ENCODE measurements around the gene PCDHGA8.
A peak's percentile ranks its signal among the peaks of the same experiment; 100 is the strongest.
"Not testable (repeated sequence)": the region's sequence is repeated elsewhere in the genome, so short reads cannot be mapped to it uniquely, and the experiment has no call there.

PCDHGA8 gene

DNA sequence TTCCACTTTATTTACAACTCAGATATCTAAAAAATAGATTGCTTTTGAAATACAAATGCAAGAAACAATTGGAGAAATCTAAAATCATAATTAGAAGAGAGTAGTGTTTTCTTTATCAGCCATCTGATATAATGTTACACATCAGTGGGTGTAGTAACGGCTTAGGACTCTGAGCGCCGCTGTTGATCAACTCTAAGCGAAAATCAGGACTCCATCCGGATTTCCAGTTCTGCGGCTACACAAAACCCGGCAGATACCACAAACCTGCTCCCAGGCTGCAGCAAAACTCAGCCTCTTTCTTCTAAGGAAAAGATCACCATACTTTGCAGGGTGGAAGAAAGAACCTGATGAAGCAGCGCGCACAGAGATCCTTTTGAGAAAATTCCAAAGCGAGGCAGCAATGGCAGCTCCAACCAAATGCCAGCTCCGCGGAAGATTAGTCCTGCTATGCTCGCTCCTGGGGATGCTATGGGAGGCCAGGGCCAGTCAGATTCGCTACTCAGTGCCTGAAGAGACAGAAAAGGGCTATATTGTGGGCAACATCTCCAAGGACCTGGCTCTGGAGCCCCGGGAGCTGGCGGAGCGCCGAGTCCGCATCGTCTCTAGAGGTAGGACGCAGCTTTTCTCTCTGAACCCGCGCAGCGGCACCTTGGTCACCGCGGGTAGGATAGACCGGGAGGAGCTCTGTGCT is 10.3 kb downstream of the PCDHGA8 start, which contains the start of gene PCDHGA9:
TSS of gene PCDHGA9 (plus strand) at position 226 of the 691 bp plus-strand sequence. CDS start at position 401, 175 bp downstream.
- DNase-seq (ENCODE audit: low read depth in 3 of 3) = no peak

DNA sequence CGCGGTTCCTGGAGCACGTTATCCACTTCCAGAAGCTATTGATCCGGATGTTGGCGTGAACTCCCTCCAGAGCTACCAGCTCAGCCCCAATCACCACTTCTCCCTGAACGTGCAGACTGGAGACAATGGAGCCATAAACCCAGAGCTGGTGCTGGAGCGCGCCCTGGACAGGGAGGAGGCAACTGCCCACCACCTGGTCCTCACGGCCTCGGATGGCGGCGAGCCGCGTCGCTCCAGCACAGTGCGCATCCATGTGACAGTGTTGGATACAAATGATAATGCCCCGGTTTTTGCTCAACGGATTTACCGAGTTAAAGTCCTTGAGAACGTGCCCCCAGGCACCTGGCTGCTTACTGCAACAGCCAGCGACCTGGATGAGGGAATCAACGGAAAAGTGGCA is 11.0 kb downstream of the PCDHGA8 start:
- no peak for DNase-seq (ENCODE audit: low read depth in 3 of 3)

DNA sequence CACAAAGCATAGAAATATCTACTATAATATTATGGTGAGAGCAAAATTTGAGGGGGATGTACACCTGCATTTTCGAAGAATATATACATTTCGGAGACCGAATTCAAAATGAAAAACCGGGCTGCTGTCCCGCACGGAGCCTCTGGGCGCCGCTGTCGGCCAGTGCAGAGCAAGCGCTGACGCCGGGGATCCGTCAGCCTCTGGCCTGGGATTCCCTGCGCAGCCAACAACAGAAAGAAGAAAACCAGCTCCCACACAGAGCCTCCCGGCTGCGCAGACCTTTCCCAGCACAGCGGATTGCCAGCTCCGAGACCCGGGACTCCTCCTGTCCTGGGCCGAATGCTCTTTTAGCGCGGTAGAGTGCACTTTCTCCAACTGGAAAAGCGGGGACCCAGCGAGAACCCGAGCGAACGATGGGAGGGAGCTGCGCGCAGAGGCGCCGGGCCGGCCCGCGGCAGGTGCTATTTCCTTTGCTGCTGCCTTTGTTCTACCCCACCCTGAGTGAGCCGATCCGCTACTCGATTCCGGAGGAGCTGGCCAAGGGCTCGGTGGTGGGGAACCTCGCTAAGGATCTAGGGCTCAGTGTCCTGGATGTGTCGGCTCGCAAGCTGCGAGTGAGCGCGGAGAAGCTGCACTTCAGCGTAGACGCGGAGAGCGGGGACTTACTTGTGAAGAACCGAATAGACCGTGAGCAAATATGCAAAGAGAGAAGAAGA is 15.5 kb downstream of the PCDHGA8 start, which contains the start of gene PCDHGB6:
TSS of gene PCDHGB6 (plus strand) at position 232 of the 716 bp plus-strand sequence. CDS start at position 414, 182 bp downstream.
- not testable (repeated sequence) for DNase-seq (ENCODE audit: low read depth in 3 of 3)

DNA sequence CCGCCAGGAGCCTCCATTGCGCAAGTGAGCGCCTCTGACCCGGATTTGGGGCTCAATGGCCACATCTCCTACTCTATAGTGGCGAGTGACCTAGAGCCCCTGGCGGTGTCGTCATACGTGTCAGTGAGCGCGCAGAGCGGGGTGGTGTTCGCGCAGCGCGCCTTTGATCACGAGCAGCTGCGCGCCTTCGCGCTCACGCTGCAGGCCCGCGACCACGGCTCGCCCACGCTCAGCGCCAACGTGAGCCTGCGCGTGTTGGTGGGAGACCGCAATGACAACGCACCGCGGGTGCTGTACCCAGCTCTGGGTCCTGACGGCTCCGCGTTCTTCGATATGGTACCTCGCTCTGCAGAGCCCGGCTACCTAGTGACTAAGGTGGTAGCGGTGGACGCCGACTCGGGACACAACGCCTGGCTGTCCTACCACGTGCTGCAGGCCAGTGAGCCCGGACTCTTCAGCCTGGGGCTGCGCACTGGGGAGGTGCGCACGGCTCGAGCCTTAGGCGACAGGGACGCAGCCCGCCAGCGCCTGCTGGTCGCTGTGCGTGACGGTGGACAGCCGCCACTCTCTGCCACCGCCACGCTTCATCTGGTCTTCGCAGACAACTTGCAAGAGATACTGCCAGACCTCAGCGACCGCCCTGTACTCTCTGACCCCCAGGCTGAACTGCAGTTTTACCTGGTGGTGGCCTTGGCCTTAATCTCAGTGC is 17.3 kb downstream of the PCDHGA8 start:
- no peak for DNase-seq (ENCODE audit: low read depth in 3 of 3)

DNA sequence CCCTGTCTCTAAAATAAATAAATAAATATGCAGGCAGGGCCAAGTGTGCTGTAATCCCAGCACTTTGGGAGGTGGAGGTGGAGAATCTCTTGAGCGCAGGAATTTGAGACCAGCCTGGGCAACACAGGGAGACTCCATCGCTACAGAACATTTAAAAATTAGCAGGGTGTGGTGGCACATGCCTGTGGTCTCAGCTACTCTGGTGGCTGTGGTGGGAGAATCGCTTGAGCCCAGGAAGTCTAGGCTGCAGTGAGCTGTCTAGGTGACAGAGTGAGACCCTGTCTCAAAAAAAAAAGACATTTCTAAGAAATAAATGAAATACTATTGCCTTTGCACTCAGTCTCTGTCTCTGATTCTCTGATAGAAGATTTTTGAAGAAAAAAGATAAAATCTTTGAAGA is 19.1 kb downstream of the PCDHGA8 start:
- no peak for DNase-seq (ENCODE audit: low read depth in 3 of 3)

DNA sequence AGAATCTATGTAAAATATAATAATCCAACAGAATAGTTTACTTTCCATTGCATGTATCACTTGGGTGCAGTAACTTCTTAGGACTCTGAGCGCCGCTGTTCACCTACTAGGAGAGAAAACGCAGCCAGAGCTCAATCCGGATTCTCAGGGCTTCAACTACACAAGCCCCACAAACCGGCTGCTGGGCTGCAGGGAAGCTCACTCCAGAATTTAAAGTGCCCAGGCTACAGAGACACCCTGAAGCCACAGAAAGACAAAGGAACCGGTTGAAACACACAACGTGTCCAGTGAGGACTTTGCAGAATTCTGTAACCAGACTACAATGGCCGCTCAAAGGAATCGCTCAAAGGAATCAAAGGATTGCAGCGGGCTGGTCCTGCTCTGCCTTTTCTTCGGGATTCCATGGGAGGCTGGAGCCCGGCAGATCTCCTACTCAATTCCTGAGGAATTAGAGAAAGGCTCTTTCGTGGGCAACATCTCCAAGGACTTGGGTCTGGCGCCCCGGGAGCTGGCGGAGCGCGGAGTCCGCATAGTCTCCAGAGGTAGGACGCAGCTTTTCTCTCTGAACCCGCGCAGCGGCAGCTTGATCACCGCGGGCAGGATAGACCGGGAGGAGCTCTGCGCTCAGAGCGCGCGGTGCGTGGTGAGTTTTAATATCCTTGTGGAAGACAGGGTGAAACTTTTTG is 20.6 kb downstream of the PCDHGA8 start, which contains the start of gene PCDHGA10:
TSS of gene PCDHGA10 (plus strand) at position 134 of the 686 bp plus-strand sequence. CDS start at position 323, 189 bp downstream.
- peak in 2 of 3 experiments; percentile 32 to 42 for DNase-seq (ENCODE audit: low read depth in 3 of 3)

DNA sequence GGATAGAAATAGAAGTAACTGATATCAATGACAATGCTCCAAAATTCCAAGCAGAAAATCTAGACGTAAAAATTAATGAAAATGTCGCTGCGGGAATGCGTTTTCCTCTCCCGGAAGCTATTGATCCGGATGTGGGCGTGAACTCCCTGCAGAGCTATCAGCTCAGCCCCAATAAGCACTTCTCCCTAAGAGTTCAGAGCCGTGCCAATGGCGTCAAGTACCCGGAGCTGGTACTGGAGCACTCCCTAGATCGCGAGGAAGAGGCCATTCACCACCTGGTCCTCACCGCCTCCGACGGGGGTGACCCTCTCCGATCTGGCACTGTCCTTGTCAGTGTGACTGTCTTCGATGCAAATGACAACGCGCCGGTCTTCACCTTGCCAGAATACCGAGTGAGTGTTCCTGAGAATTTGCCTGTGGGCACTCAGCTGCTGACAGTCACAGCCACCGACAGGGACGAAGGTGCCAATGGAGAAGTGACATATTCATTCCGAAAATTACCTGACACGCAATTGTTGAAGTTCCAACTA is 21.2 kb downstream of the PCDHGA8 start:
- DNase-seq (ENCODE audit: low read depth in 3 of 3) = no peak

DNA sequence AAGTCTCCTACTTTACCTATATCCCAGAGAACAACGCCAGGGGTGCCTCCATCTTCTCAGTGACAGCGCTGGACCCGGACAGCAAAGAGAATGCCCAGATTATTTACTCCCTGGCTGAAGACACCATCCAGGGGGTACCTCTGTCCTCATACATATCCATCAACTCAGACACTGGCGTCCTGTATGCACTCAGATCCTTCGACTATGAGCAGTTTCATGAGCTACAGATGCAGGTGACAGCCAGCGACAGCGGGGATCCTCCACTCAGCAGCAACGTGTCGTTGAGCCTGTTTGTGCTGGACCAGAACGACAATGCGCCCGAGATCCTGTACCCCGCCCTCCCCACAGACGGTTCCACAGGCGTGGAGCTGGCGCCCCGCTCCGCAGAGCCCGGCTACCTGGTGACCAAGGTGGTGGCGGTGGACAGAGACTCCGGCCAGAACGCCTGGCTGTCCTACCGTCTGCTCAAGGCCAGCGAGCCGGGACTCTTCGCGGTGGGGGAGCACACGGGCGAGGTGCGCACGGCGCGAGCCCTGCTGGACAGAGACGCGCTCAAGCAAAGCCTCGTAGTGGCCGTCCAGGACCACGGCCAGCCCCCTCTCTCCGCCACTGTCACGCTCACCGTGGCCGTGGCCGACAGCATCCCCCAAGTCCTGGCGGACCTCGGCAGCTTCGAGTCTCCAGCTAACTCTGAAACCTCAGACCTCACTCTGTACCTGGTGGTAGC is 22.3 kb downstream of the PCDHGA8 start:
- DNase-seq (ENCODE audit: low read depth in 3 of 3) = not testable (repeated sequence)

DNA sequence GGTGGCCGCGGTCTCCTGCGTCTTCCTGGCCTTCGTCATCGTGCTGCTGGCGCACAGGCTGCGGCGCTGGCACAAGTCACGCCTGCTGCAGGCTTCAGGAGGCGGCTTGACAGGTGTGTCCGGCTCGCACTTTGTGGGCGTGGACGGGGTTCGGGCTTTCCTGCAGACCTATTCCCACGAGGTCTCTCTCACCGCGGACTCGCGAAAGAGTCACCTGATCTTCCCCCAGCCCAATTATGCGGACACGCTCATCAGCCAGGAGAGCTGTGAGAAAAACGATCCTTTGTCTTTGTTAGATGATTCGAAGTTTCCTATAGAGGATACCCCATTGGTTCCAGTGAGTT is 22.8 kb downstream of the PCDHGA8 start:
- DNase-seq (ENCODE audit: low read depth in 3 of 3) = not testable (repeated sequence)

DNA sequence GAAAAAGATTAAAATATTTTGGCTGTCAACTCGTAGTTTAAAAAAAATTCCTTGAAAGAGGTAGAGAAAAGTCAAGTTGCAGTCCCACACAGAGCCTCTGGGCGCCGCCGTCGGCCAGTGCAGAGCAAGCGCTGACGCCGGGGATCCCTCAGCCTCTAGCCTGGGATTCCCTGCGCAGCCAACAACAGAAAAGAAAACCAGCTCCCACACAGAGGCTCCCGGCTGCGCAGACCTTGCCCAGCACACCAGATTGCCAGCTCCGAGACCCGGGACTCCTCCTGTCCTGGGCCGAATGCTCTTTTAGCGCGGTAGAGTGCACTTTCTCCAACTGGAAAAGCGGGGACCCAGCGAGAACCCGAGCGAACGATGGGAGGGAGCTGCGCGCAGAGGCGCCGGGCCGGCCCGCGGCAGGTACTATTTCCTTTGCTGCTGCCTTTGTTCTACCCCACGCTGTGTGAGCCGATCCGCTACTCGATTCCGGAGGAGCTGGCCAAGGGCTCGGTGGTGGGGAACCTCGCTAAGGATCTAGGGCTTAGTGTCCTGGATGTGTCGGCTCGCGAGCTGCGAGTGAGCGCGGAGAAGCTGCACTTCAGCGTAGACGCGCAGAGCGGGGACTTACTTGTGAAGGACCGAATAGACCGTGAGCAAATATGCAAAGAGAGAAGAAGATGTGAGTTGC is 25.2 kb downstream of the PCDHGA8 start, which contains the start of gene PCDHGB7:
TSS of gene PCDHGB7 (plus strand) at position 184 of the 679 bp plus-strand sequence. CDS start at position 367, 183 bp downstream.
- DNase-seq (ENCODE audit: low read depth in 3 of 3) = not testable (repeated sequence)

DNA sequence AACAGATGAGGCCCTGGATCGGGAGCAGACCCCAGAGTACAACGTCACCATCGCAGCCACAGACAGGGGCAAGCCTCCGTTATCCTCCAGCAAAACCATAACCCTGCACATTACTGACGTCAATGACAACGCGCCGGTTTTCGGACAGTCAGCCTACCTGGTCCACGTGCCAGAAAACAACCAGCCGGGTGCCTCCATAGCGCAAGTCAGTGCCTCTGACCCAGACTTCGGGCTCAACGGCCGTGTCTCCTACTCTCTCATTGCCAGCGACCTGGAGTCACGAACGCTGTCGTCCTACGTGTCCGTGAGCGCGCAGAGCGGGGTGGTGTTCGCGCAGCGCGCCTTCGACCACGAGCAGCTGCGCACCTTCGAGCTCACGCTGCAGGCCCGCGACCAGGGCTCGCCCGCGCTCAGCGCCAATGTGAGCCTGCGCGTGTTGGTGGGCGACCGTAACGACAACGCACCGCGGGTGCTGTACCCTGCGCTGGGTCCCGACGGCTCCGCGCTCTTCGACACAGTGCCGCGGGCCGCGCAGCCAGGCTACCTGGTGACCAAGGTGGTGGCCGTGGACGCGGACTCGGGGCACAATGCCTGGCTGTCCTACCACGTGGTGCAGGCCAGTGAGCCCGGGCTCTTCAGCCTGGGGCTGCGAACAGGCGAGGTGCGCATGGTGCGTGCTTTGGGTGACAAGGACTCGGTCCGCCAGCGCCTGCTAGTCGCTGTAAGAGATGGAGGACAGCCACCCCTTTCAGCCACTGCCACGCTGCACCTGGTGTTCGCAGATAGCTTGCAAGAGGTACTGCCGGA is 26.8 kb downstream of the PCDHGA8 start:
- no peak for DNase-seq (ENCODE audit: low read depth in 3 of 3)

DNA sequence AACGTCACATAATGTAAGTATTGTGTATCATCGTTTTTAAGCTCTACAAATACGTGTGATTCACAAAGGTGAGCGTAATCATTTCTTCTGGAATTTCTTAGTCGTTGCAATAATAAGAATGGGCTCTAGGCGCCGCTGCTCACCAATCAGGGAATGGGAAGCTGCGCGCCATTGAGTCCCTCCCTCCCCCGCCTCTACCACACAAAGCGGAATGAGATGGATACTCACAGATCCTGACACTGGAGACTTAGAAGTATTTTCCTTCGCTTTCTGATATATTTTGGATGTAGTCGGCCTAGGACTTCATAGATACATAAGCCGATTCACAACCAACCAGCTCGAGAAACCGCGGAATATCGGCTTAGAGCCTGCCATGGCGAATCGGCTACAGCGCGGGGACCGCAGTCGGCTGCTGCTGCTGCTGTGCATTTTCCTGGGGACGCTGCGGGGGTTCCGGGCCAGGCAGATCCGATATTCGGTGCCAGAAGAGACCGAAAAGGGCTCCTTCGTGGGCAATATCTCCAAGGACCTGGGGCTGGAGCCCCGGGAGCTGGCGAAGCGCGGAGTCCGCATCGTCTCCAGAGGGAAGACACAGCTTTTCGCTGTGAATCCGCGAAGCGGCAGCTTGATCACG is 28.5 kb downstream of the PCDHGA8 start, which contains the start of gene PCDHGA11:
TSS of gene PCDHGA11 (plus strand) at position 197 of the 634 bp plus-strand sequence. CDS start at position 374, 177 bp downstream.
- DNase-seq (ENCODE audit: low read depth in 3 of 3) = no peak

DNA sequence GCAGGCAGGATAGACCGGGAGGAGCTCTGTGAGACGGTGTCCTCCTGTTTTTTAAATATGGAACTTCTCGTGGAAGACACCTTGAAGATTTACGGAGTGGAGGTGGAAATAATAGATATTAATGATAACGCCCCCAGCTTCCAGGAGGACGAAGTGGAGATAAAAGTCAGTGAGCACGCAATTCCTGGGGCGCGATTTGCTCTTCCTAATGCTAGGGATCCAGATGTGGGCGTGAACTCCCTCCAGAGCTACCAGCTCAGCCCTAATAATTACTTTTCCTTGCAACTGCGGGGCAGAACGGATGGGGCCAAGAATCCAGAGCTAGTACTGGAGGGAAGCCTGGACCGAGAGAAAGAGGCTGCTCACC is 29.0 kb downstream of the PCDHGA8 start:
- no peak for DNase-seq (ENCODE audit: low read depth in 3 of 3)

DNA sequence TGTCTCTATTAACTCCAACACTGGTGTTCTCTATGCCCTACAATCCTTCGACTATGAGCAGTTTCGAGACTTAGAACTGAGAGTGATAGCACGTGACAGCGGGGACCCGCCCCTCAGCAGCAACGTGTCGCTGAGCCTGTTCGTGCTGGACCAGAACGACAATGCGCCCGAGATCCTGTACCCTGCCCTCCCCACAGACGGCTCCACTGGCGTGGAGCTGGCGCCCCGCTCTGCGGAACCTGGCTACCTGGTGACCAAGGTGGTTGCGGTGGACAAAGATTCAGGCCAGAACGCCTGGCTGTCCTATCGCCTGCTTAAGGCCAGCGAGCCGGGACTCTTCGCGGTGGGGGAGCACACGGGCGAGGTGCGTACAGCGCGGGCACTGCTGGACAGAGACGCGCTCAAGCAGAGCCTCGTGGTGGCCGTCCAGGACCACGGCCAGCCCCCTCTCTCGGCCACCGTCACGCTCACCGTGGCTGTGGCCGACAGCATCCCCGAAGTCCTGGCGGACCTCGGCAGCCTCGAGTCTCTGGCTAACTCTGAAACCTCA is 30.4 kb downstream of the PCDHGA8 start:
- no peak for DNase-seq (ENCODE audit: low read depth in 3 of 3)

DNA sequence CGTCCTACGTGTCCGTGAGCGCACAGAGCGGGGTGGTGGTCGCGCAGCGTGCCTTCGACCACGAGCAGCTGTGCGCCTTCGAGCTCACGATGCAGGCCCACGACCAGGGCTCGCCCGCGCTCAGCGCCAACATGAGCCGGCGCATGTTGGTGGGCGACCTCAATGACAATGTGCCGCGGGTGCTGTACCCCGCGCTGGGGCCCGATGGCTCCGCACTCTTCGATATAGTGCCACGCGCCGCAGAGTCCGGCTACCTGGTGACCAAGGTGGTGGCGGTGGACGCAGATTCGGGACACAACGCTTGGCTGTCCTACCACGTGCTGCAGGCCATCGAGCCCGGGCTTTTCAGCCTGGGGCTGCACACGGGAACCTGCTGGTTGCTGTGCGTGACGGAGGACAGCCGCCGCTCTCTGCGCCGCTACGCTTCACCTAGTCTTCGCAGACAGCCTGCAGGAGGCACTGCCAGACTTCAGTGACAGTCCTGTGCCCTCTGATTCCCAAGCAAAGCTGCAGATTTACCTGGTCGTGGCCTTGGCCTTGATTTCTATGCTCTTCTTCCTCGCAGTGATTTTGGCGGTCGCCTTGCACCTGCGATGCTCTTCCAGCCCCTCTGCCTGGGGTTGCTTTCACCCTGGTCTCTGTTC is 35.5 kb downstream of the PCDHGA8 start:
- DNase-seq (ENCODE audit: low read depth in 3 of 3) = no peak

DNA sequence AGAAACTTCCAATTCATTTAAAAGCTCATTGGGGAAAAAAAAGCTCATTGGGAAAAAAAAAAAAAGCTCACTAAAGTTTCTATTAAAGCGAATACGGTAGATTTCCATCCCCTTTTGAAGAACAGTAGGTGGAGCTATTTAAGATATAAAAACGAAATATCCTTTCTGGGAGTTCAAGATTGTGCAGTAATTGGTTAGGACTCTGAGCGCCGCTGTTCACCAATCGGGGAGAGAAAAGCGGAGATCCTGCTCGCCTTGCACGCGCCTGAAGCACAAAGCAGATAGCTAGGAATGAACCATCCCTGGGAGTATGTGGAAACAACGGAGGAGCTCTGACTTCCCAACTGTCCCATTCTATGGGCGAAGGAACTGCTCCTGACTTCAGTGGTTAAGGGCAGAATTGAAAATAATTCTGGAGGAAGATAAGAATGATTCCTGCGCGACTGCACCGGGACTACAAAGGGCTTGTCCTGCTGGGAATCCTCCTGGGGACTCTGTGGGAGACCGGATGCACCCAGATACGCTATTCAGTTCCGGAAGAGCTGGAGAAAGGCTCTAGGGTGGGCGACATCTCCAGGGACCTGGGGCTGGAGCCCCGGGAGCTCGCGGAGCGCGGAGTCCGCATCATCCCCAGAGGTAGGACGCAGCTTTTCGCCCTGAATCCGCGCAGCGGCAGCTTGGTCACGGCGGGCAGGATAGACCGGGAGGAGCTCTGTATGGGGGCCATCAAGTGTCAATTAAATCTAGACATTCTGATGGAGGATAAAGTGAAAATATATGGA is 38.1 kb downstream of the PCDHGA8 start, which contains the start of gene PCDHGA12:
TSS of gene PCDHGA12 (plus strand) at position 176 of the 782 bp plus-strand sequence. CDS start at position 429, 253 bp downstream.
- DNase-seq (ENCODE audit: low read depth in 3 of 3) = no peak

DNA sequence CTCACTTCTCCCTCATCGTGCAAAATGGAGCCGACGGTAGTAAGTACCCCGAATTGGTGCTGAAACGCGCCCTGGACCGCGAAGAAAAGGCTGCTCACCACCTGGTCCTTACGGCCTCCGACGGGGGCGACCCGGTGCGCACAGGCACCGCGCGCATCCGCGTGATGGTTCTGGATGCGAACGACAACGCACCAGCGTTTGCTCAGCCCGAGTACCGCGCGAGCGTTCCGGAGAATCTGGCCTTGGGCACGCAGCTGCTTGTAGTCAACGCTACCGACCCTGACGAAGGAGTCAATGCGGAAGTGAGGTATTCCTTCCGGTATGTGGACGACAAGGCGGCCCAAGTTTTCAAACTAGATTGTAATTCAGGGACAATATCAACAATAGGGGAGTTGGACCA is 38.9 kb downstream of the PCDHGA8 start:
- no peak for DNase-seq (ENCODE audit: low read depth in 3 of 3)

Data from stimulated activated CD4-positive, alpha-beta T cell treated with anti-CD3 and anti-CD28 coated beads, TNF-alpha, amount 100 ng/mL, for 4 hours (primary cell).